Stimulated activated CD4-positive, alpha-beta T cell treated with anti-CD3 and anti-CD28 coated beads, Interleukin-4, amount 100 ng/mL, for 48 hours (primary cell): Measurements from ENCODE around the gene NCL.
A peak's percentile ranks its signal among the peaks of the same experiment; 100 is the strongest.
"Not testable (repeated sequence)": the region's sequence is repeated elsewhere in the genome, so short reads cannot be mapped to it uniquely, and the experiment has no call there.

Source experiments
- DNase-seq, 2 donors: peaks; one replicate each; pipeline ENCODE4 v3.0.0-alpha.2; 2020; ENCODE audit warnings: low read depth in 2 of 2

The NCL gene

DNA sequence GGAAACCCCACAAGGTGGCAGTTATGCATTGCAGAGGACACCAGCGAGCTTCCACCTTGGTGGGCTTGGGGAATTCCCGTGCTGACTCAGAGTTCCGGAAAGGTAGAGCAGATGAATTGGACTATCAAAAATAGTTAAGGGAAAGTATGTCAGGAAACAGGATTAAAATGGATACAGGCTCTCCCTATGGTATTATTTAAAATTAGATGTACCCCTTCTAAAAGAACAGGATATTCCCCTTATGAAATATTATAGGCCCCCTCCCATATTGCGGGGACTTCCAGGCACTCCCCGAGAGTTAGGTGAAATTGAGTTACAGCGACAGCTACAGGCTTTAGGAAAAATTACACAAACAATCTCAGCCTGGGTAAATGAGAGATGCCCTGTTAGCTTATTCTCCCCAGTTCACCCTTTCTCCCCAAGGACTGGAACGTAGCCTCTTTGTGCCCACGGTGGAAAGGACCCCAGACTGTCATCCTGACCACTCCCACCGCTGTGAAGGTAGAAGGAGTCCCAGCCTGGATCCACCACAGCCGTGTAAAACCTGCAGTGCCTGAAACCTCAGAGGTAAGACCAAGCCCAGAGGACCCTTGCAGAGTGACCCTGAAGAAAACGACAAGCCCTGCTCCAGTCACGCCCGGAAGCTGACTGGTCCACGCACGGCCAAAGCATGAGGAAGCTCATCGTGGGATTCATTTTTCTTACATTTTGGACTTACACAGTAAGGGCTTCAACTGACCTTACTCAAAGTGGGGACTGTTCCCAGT is 58.5 kb downstream of the NCL start:
- peak in 1 of 2 donors; percentile 15 for DNase-seq

DNA sequence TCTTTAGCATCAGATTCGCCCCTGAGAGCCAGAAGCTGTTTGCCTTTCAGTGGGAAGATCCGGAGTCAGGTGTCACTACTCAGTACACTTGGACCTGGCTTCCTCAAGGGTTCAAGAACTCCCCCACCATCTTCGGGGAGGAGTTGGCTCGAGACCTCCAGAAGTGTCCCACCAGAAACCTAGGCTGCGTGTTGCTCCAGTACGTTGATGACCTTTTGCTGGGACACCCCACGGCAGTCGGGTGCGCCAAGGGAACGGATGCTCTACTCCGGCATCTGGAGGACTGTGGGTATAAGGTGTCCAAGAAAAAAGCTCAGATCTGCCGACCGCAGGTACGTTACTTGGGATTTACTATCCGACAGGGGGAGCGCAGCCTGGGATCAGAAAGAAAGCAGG is 60.1 kb downstream of the NCL start:
- DNase-seq = not testable (repeated sequence)
